Peyer's patch (tissue), 4 donors: ENCODE results near the gene ACOX3.

Experiments
- POLR2A ChIP-seq, 2 donors: fragments of 450-650 bp; IDR thresholded peaks; one replicate each; pipeline ENCODE4 v1.5.1; 2017; ENCODE audit warnings: antibody characterized with exemption in 2 of 2, mild to moderate bottlenecking in 2 of 2, moderate library complexity in 2 of 2
- TF ChIP-seq, protein P1 (sequence below), 6 experiments: fragments of 450-650 bp in 4 of 6; fragments of 200-600 bp in 2 of 6; sonication (generic) in 1 of 6; IDR thresholded peaks; one replicate each; pipeline ENCODE4 v1.5.1; 2017 to 2019; ENCODE audit warnings: antibody characterized with exemption in 6 of 6, mild to moderate bottlenecking in 3 of 6, moderate library complexity in 1 of 6

DNA sequence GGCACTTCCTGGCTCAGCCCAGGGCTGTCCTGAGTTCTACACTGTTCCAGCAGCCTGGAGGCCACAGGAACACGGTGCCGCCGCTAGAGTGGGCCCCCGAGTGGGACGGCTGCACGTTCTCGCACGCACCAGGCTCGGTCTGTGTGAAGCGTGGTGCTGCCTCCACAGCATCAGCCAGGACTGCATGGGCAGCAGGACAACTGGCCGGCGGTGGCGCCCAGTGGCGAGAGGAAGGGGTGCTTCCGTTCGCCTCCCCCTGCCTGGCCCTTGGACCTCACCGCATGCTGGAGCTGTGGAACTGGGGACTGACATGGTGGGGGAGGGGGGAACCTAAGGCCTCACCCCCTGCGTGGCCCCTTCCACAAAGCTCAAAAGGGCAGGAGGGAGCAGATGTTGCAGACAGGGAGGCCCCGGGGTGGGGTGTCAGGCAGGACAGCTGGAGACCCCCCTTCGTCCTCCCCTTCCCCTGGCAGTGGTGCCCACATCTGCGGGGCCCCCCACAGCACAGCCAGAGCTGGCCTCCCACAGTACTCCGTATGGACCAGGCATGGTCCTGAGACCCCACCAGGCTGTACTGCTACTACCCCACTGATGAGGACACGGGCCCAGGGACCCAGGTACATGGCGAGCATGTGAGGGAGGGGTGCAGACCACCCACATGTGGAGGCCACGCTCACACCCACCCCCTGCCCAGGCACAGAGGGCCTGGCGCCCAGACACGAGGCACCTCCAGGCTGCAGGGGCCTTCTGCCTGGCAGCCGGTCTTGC, 58.5 kb downstream of the ACOX3 start:
- TF ChIP-seq, protein P1, sequence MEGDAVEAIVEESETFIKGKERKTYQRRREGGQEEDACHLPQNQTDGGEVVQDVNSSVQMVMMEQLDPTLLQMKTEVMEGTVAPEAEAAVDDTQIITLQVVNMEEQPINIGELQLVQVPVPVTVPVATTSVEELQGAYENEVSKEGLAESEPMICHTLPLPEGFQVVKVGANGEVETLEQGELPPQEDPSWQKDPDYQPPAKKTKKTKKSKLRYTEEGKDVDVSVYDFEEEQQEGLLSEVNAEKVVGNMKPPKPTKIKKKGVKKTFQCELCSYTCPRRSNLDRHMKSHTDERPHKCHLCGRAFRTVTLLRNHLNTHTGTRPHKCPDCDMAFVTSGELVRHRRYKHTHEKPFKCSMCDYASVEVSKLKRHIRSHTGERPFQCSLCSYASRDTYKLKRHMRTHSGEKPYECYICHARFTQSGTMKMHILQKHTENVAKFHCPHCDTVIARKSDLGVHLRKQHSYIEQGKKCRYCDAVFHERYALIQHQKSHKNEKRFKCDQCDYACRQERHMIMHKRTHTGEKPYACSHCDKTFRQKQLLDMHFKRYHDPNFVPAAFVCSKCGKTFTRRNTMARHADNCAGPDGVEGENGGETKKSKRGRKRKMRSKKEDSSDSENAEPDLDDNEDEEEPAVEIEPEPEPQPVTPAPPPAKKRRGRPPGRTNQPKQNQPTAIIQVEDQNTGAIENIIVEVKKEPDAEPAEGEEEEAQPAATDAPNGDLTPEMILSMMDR (IDR thresholded peaks at IDR 0.05), result no peak
- TF ChIP-seq POLR2A (IDR thresholded peaks at IDR 0.05), result no peak
